Kidney epithelial cell (primary cell): Measurements from ENCODE around the gene TST. TPM values are rescaled to one million over a fixed set of nuclear protein-coding genes. Genes with fewer than 3 reads are reported as not detected.
"Not testable (repeated sequence)": the region's sequence is repeated elsewhere in the genome, so short reads cannot be mapped to it uniquely, and the experiment has no call there.

Experiments
- DNase-seq: peaks from one replicate; pipeline ENCODE4 v3.0.0-alpha.2; 2010; ENCODE audit warnings: low read depth
- H3K27me3 ChIP-seq: 2 replicates; pipeline ENCODE4 v1.6.0; 2011; ENCODE audit warnings: low read length; ENCODE audit not compliant: control insufficient read depth, insufficient read depth
- H3K36me3 ChIP-seq: 2 replicates; pipeline ENCODE4 v1.5.1; 2011; ENCODE audit warnings: low read length; ENCODE audit not compliant: control insufficient read depth, insufficient read depth
- H3K4me3 ChIP-seq: 2 replicates; pipeline ENCODE4 v1.5.1; 2011; ENCODE audit warnings: low read depth, mild to moderate bottlenecking, control low read depth, low read length
- total RNA-seq: library from RNA; depleted of rRNA; stranded (reverse); fragments of >200 nt; gene quantifications from 2 replicates; pipeline ENCODE4 v1.2.3, GENCODE V29; 2015
- TF ChIP-seq, protein P1 (sequence below): IDR thresholded peaks from 2 replicates; pipeline ENCODE4 v1.5.1; 2011; ENCODE audit warnings: mild to moderate bottlenecking, moderate library complexity, low read length, control low read depth, inconsistent platforms; ENCODE audit not compliant: insufficient read depth, poor library complexity, severe bottlenecking

TST gene
- total RNA-seq, 1 donor from 2014 or later: 64.3 TPM

DNA sequence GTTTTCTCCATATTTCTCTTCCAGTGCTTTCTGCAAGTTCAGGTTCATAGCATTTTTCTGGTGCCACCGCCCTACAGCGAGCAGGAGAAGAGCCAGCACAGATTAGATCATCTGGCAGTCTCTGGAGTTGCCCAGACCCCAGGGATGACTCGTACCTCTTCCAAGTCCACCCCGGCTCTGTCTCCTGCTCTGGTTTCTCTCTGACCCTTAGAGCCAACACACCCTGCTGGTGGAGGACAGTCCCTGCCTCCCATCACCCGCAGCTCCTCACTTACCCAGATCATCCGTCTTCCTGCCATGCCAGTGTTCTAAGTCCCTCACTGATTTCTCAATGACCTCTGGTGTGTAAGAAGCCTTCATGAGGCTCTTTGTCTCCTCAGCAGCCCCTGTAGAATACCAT is 28.0 kb downstream of the TST start:
- H3K27me3 ChIP-seq: peaks cover 3% of the 10 kb centered on the region
- H3K4me3 ChIP-seq: no peak overlapping the region
- TF ChIP-seq, protein P1, sequence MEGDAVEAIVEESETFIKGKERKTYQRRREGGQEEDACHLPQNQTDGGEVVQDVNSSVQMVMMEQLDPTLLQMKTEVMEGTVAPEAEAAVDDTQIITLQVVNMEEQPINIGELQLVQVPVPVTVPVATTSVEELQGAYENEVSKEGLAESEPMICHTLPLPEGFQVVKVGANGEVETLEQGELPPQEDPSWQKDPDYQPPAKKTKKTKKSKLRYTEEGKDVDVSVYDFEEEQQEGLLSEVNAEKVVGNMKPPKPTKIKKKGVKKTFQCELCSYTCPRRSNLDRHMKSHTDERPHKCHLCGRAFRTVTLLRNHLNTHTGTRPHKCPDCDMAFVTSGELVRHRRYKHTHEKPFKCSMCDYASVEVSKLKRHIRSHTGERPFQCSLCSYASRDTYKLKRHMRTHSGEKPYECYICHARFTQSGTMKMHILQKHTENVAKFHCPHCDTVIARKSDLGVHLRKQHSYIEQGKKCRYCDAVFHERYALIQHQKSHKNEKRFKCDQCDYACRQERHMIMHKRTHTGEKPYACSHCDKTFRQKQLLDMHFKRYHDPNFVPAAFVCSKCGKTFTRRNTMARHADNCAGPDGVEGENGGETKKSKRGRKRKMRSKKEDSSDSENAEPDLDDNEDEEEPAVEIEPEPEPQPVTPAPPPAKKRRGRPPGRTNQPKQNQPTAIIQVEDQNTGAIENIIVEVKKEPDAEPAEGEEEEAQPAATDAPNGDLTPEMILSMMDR: no peak
- no peaks in the 10 kb centered on the region for H3K36me3 ChIP-seq
- DNase-seq: no peak

DNA sequence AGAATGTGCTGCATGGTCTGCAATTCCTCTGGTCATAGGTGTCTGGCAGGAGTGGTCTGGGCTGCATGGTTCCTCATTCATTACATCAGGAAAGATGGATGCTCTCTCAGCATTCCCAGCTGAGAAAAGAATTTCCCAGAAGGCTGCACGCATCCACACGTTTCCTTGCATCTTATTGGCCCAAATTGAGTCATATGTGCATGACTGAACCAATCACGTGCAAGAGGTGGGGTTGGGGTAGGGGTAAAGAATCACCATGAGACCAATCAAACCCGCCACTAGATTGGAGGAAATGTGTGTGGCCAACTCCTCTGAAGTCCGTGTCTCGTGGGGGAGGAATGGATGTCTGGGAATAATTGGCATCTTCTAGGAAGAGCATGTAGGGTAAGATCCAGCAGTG is 28.8 kb downstream of the TST start:
- Histone ChIP-seq H3K36me3 (no peaks in the 10 kb centered on the region), H3K4me3 (no peak overlapping the region), H3K27me3 (peaks cover 3% of the 10 kb centered on the region)
- TF ChIP-seq, protein P1: no peak
- no peak for DNase-seq

- not testable (repeated sequence) for DNase-seq, H3K36me3 ChIP-seq, H3K4me3 ChIP-seq
Observed at GRCh38 chr22:36989012-36989411, 30.2 kb downstream of the TST start.

DNA sequence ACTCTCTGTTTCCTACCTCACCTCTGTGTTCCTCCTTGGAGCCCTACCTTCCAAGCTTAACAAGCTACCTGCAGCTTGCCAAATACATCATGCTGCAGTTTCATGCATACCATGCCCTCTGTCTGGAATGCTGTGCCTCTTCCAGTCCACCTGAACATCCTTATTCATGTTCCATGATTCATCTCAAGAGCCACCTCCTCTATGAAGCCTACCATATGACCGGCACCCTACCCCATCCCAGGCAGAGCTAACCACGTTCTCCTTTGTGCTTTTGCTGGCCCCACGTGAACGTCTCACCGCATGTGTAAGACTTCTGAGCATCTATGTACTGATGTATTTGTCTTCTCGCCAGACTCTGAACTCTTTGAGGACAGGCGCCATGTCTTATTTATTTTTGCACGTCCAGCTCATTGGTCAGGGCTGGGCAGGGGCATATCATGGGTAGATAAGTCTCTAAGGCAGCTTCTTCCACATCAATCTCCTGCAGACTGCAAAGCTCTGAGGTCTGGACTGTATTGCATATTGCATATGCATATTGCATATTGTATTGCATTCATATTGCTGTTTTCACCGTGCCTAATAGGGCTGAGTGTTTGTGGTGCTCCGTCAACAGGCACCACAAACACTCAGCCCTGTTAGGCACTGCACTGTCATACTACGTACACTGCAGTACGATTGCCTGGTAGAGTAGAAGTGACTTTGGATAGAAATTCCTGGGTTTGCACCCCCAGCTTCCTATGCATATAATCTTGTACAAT is 31.0 kb downstream of the TST start:
- no peak overlapping the region for H3K4me3 ChIP-seq
- H3K27me3 ChIP-seq: no peaks in the 10 kb centered on the region
- no peak for DNase-seq
- TF ChIP-seq, protein P1: no peak
- no peaks in the 10 kb centered on the region for H3K36me3 ChIP-seq

More at GRCh38 chr22:36989012-36989411, 30.2 kb downstream of the TST start:
- not testable (repeated sequence) for H3K27me3 ChIP-seq

GRCh38 chr22:36986242-36986821 is 32.9 kb downstream of the TST start:
- no peak overlapping the region for H3K4me3 ChIP-seq
- no peaks in the 10 kb centered on the region for H3K36me3 ChIP-seq
- no peak for DNase-seq
- H3K27me3 ChIP-seq: peaks cover 6% of the 10 kb centered on the region
- TF ChIP-seq, protein P1: peak; percentile 61

GRCh38 chr22:36985211-36985889 is 33.9 kb downstream of the TST start:
- Histone ChIP-seq H3K36me3 (no peaks in the 10 kb centered on the region), H3K4me3 (no peak overlapping the region), H3K27me3 (peaks cover 11% of the 10 kb centered on the region)
- DNase-seq: no peak
- TF ChIP-seq, protein P1: no peak
